NCI-H345 treated with DMSO at 0.1 percent for 48 hours (cell line): Measurements from ENCODE around the gene ATG9B.

Experiments
- DNase-seq: peaks from one replicate; lab custom pipeline; 2025; ENCODE audit not compliant: unreplicated experiment; lab: John Stamatoyannopoulos, UW

ATG9B gene

GRCh38 chr7:150971242-150972022, 52.9 kb downstream of the ATG9B start:
- DNase-seq, result peak; percentile 38

- no peak for DNase-seq
These were observed 53.9 kb downstream of the ATG9B start for GRCh38 chr7:150970424-150970823.

GRCh38 chr7:150969475-150969874, 54.8 kb downstream of the ATG9B start:
- peak; percentile 85 for DNase-seq

GRCh38 chr7:150968734-150969372, 55.4 kb downstream of the ATG9B start:
- peak; percentile 63 for DNase-seq

- no peak for DNase-seq
These were observed 56.1 kb downstream of the ATG9B start for GRCh38 chr7:150968056-150968733.

GRCh38 chr7:150967349-150967748, 56.9 kb downstream of the ATG9B start:
- no peak for DNase-seq

- no peak for DNase-seq
These were observed 58.3 kb downstream of the ATG9B start for GRCh38 chr7:150966002-150966401.

GRCh38 chr7:150965273-150965830, 58.9 kb downstream of the ATG9B start:
- no peak for DNase-seq
